HCEC 1CT (cell line): ENCODE data around the gene SCFD1.
"Not testable (repeated sequence)": the region's sequence is repeated elsewhere in the genome, so short reads cannot be mapped to it uniquely, and the experiment has no call there.

Experiments used
- DNase-seq: peaks from one replicate; pipeline ENCODE4 v3.0.0-alpha.2; 2017

The SCFD1 gene

DNA sequence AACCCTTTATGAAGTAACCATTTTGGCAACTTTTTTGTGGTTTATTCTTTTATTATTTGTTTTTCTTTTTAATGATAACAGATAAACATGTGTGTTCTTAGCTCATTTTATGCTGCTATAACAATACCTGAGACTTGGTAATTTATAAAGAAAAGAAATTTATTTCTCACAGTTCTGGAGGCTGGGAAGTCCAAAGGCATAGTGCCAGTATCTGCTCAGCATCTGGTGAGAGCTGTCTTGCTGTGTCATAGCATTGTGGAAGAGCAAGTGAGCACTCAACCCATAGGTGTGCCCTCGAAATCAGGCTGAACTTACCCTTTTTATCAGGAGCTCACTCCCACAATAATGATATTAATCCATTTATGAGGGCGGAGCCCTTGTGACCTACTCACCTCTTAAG is 8.0 kb upstream of the SCFD1 start:
- DNase-seq: no peak

DNA sequence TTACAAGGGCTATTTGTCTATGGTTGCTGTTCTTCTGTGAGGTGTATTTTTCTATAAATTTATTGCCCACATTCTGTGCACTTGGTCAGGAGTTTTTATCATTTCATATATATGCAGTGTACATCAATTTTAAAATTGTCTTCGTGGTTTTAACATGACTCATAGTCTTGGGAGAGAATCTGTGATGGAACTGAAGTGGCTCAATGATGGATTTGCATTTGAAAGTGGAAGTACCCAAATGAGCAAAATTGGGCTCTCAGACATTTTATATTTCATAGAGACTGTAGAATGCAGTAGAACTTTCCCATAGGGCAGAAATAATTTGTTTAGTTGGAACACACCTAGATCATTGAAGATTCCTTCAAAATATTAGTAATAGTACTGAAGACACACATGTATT is 1.9 kb upstream of the SCFD1 start:
- peak; percentile 75 for DNase-seq

DNA sequence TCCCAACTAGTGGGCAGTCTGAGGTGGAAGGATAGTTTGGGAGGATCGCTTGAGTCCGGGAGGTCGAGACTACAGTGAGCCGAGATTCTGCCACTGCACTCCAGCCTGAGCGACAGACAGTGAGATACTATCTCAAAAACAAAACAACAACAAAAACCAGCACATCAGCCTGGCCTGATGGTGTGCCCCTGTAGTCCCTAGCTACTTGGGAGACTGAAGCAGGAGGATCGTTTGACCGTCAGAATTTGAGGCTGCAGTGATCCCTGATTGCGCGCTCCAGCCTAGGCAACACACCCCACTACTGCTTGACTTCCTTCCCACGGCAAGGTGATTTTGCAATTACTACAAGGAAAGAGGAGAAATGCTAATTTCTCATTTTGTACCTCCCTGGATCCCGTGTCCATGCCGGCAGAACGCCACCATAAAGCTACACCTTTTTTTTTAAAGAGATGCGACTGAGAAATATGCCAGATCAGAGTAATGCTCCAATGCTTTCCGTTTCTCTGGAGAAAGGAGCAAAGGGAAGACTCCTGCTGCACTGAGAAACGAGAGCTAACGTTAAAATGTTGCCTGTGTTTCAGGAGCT is 672 bp upstream of the SCFD1 start:
- peak; percentile 20 for DNase-seq

DNA sequence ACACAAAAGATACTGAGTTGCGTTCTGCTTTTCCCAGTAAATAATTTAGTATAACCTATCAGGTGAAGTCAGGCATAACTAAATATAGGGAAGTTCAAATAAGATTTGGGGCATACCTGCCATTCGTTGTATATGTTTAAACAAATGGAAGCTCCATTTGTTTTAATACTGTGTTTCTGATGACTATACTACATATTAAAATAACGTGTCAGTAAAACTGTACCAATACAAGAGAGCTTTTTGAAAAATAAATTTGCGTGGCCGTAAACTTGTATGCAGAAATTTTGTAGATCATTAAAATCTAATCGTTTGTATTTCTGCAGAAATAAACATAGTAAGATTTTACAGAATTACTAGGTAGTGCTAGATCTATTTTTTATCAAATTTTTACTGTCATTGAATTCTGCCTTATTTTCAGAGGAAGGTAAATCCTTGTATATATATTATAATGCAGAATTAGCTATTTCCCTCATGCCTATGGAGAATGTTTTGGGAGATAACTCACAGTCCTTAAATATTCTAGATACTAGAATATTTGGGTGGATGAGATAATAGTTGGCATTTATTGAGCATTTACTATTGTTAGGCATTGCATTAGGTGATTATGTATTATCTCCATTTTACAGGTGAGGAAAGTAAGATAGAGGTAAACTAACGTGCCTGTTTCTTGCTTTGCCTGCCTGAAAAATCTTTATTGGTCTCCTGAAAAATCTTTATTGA is 1.5 kb downstream of the SCFD1 start:
- DNase-seq: no peak

DNA sequence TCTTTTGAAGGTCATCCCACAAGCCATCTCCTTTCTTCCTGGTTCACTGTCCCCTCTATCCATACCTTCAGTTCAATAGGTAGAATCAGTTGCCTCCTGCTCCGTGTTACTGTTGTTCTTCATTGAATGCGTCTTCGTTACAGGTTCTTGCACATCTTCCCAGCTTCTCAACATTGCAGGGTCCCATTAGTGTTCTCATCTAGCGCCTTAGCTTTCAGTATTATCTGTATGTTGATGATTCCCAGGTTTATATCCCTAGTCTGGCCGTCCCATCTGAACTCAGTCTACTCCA is 2.0 kb downstream of the SCFD1 start:
- DNase-seq: no peak

DNA sequence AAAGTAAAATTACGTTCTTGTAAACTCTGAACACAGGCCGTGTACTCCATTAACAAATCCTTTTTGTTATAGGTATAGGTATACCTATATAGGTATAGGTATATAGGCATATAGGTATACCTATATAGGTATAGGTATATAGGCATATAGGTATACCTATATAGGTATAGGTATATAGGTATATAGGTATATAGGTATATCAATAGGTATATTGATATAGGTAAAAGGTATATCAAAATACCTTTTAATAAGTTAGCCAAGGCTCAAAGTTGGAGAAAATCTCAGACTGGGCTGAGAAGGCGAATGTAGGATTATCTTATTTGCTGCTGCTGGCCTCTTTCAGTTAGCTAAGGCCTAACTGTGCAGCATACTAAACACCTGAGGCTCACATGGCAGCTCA is 3.4 kb downstream of the SCFD1 start:
- no peak for DNase-seq

DNA sequence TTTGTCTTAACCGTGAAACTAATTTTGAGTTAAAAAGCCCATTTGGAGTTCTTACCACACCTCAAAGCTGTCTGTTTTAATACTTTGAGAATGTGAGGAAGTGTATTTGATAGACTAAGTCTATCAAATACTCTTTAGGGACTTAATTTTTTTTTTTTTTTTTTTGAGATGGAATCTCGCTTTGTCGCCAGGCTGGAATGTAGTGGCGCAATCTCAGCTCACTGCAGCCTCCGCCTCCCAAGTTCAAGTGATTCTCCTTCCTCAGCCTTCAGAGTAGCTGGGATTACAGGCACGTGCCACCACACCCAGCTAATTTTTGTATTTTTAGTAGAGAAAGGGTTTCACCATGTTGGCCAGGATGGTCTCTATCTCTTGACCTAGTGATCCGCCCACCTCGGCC is 7.3 kb downstream of the SCFD1 start:
- peak; percentile 39 for DNase-seq

DNA sequence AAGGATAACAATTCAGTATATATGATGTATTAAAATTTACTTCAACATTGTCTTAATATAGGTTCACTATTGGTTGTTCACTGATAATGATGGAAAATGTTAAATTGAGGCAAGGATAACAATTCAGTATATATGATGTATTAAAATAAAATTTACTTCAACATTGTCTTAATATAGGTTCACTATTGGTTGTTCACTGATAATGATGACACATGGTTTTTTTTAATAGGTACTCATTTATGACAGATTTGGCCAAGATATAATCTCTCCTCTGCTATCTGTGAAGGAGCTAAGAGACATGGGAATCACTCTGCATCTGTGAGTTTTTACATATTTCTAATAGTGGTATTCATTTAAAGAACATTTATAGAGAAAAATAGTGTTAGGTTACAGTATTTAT is 8.1 kb downstream of the SCFD1 start:
- no peak for DNase-seq

DNA sequence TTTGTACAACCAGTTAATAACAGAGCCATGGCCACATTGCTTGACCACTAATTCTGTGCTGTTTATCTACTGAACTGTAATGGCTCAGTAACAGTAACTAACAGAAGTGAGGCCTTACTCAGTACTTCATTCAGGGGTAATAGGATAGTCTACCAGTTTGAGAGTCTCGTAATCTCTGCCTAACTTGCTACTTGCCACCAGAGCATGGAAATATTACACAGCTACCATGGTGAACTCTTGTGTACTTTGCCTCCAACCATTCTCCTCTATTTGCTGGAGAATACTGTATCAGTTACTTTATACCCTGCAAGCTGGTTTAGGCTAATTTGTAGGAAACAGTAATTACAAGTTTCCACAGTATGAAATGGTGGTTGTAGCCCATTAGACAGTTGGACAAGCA is 10.6 kb downstream of the SCFD1 start:
- DNase-seq: no peak

DNA sequence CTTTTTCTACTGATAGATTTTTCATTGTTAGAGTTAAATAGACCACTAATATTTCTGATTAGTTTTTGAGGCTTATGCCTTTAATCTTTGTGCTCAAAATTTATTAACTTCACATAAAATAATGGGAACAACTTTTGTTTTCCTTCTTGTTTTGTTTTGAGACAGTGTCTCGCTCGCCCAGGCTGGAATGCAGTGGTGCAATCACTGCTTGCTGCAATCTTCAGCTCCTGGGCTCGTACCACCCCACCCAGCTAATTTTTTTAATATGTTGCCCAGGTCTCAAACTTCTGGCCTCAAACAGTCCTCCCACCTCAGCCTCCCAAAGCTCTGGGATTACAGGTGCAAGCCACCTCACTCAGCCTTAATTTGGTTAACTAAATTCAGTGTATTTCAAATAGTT is 16.8 kb downstream of the SCFD1 start:
- no peak for DNase-seq

DNA sequence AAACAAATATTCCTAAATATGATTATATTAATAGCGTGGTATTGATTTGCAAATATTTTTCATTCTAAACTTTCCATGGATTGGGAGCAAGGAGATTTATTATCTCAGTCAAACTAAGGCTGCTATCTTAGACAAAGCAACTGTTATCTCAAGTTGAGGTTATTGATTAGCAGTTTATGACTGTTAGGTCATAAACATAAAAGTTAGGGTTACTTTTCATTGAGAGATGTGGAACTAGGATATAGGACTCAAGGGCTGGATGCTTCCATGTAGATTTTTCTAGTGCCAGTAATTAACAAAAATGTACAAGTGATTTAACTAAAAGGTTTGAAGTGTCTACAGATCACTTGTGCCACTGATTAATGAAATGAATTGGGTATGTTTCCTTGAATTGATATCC is 19.1 kb downstream of the SCFD1 start:
- DNase-seq: no peak

DNA sequence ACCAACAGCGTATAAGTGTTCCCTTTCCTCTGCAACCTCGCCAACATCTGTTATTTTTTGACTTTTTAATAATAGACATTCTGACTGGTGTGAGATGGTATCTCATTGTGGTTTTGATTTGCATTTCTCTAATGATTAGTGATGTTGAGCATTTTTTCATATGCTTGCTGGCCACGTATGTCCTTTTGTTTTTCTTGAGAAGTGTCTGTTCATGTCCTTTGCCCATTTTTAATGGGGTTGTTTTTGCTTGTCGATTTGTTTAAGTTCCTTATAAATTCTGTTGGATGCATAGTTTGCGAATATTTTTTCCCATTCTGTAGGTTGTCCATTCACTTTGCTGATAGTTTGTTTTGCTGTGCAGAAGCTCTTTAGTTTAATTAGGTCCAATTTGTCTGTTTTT is 22.3 kb downstream of the SCFD1 start:
- not testable (repeated sequence) for DNase-seq

DNA sequence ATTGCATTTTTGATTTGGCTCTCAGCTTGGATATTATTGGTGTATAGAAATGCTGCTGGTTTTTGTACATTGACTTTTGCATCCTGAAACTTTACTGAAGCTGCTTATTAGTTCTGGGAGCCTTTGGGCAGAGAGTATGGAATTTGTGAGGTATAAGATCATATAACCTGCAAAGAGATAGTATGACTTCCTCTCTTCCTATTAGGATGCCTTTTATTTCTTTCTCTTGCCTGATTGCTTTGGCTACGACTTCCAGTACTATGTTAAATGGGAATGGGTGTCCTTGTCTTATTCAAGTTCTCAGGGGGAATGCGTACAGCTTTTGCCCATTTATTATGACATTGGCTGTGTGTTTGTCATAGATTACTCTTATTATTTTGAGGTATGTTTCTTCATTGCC is 23.5 kb downstream of the SCFD1 start:
- DNase-seq: no peak

DNA sequence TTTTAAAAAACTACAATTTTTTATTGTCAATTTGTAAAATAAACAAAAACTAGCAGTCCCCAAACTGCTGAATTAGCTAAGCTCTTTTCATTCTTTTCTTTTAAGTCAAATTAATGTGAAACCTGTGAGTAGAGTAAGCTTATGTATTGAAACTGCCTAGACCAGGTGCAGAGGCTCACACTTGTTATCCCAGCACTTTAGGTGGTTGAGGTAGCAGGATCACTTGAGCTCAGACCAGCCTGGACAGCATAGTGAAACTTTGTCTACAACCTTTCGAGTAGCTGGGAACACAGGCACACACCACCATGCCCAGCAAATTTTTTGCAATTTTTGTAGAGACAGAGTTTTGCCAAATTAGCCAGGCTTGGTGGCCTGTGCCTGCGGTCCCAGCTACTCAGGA is 26.4 kb downstream of the SCFD1 start:
- DNase-seq: no peak

DNA sequence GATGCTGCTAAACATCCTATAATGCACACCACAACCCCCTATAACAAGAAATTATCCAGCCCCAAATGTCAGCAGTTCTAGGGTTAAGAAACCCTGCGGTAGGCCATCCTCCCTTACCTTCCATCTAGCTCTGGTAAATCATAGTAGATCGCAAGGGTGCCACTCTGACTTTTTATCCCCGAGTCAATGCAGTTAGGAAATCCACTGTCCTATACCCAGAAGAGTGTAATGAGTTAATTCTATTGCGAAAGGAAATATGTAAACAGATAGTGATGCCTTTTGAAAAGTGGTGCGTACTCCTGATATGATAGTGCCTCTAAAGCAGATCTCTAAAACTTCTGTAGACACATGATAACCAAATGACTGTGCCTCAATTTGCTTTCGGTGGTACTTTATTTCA is 29.8 kb downstream of the SCFD1 start:
- DNase-seq: no peak

DNA sequence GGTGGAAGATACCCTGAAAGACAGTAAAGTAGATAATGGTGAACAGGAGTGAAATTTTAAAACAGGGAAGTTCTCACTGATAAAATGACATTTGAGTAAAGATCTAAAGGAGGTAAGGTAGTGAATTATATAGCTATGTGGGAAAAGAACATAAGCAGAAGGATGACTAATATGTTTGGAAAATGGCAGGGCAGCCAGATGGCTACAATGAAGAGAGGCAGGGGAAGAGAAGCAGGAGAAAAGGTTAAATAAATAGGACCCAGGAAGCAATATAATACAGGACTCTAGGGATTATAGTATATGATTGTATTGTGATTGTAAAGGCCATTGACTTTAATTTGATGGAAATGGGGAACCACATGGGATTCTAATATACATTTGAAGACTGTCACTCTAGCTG is 33.0 kb downstream of the SCFD1 start:
- peak; percentile 53 for DNase-seq

DNA sequence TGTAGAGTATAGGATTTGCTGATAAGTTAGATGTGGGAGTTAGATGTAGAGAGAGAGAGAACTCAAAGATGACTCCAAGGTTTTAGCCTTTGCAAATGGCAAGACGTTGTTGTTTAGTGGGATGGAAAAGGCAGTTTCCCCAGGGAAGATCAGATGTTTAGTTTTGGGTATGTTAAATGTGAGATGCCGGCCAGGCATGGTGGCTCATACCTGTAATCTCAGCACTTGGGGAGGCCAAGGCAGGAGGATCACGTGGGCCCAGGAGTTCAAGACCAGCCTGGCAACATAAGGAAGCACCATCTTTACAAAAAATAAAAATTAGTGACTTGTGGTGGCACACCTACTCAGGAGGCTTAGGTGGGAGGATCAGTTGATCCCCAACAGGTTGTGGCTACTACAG is 33.5 kb downstream of the SCFD1 start:
- DNase-seq: no peak

DNA sequence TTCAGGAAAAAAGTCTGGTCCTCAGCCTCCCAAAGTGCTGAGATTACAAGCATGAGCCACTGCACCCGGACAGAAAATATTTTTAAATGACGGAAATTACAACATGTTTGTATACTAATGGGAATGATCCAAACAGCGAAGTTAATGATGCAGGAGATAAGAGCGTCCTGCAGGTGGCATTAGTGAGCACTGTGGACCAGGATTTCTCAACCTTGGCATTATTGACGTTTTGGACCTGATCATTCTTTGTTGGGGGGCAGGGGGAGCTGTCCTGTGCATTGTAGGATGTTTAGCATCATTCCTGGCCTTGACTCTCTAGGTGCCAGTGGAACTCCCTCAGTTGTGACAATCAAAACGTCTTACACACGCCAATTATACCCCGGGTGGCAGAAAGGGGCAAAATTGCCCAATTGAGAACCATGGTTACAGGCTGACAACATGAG is 34.1 kb downstream of the SCFD1 start:
- DNase-seq: peak; percentile 47

DNA sequence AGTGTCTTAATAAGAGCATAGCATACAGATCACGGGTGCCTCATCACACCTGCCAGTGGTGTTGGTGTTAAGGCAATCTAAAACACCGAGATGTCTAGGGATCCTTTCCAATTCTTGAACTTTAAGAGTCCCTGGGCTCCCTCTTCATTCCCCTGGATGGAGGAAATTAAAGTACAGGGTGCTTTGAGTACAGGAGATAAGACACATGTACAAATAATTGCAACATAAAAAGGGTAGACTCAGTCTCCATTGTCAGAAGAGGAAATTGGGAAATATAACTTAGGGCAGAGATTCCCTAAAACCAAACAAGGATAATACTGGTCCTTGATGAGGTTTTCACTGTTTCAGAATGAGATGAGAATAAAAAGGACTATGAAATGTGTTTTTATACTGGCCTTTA is 34.9 kb downstream of the SCFD1 start:
- DNase-seq: no peak

DNA sequence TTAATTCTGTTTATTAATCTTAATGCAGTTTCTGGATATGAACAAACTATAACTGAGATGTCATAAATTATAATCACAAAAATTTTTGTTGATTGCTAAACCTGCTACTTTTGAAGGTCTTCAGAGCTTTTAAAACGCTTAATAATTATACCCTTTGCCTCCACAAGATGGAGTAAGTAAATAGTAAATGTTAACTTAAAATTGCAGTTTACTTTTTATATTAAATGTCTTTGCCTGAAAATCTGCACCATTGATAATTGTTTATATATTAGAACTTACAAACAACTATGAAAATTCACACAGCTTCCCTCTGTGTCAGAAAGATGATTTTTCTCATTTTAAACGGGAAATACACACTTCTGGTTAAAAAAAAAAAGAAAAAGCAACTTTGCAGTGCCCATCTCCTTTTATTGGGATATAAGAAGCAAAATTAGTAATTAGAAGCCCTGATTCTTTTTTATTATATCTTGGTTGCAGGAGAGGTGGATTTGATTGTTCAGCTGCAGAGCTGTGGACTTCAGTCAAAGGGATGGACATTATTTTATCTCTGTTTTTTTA is 35.6 kb downstream of the SCFD1 start:
- peak; percentile 19 for DNase-seq

DNA sequence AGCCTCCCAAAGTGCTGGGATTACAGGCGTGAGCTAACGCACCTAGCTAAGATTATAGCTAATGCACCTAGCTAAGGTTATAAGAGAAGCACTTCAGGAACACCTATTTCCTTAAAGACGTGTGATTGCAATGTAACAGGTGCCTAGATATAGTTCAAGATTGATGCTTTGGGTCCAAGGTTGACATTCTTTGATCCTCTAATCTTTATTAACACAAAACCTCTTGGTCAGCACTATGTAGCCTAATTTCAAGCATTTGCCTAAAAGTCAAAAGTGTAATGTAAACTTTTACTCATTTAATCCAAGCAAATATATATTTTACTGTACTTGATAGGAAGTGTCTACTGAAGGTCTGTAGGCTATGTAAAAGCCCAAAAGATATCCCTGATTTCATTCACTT is 36.5 kb downstream of the SCFD1 start:
- DNase-seq: no peak

DNA sequence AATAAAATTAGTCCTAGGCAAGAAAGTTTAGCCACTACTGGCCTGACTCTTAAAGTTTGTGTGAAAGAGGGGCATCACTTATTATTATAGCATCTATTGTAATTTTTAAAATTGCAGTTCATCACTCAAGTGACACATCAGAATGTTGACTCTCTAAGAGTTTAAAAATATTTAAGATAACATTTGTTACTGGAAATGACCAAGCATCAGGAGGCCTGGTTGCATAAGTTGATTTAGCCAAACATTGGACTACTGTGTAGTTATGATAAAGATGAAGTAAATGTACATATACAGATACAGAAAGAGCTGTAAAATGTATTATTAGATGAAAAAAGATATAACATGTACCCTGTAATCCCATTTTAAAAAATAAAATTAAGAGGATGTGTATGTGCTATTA is 47.5 kb downstream of the SCFD1 start:
- no peak for DNase-seq

DNA sequence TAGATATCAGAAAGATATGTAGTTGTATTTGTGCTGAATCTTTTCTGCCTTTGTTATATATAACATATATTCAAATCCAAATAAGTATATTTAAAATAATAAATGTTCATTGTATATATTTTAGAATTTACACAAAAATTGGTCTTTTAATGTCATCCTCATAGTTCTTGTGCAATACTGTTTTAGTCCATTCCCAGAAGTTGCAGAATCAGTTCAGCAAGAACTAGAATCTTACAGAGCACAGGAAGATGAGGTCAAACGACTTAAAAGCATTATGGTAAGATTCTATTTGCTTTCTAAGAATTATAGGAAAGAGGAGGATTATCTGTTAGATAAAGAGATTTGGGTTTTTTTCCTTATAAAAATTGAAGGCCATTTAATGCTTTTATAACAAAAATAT is 51.0 kb downstream of the SCFD1 start:
- DNase-seq: no peak

DNA sequence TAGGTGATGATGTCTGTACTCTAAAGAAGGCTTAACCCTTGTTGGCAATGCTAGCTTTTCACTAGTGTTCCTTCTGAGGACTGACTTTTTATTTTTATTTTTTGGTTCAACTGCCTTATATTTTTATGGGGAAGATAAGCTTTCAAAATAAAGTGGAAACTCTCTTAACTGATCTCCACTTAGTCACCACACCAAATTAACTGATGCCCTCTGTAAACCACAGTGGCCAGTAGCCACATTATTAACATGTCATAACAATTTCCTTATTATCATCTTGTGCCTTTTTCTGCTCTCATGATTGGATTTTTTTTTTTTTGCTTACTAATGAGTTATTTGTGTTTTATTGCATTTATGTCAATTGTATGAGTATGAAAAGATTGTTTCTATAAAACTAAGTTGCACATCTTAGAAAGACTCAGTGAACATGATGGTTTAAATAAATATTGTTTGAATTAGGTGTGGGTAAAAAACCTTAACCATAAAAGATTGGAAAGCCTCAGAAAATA is 56.9 kb downstream of the SCFD1 start:
- no peak for DNase-seq

DNA sequence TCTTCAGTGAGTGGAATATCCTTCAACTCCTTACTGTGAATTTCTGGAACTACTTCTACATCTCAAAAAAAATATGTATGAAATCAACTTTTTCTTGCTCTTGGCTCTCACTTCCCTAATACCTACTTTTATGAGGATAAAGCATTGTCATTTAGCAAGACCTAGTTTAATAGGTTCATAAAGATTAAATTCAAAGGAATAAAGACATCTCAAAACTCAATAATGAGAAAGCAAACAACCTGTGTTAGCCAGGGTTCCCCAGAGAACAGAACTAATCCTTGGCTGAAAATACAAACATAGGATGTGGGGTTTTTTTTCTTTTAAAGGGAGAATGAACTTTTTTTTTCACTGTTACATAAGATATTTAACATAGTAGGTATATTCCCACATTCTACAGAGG is 57.9 kb downstream of the SCFD1 start:
- no peak for DNase-seq
